Measurements from ENCODE around the gene CDK19.

CDK19 gene

GRCh38 chr6:110654096-110654820 is 161.0 kb downstream of the CDK19 start:
- peak; percentile 82 for DNase-seq

GRCh38 chr6:110653381-110653780 is 161.9 kb downstream of the CDK19 start:
- DNase-seq: no peak

- peak; percentile 42 for DNase-seq
These were observed 162.7 kb downstream of the CDK19 start for GRCh38 chr6:110652520-110652919.

- no peak for DNase-seq
These were observed 164.5 kb downstream of the CDK19 start for GRCh38 chr6:110650755-110651154.

GRCh38 chr6:110649704-110650103 is 165.6 kb downstream of the CDK19 start:
- DNase-seq: no peak

GRCh38 chr6:110646951-110647910 is 168.0 kb downstream of the CDK19 start:
- DNase-seq: no peak

GRCh38 chr6:110646419-110646698 is 168.9 kb downstream of the CDK19 start:
- no peak for DNase-seq

GRCh38 chr6:110645685-110646418 is 169.4 kb downstream of the CDK19 start:
- no peak for DNase-seq

GRCh38 chr6:110643175-110643574 is 172.1 kb downstream of the CDK19 start:
- DNase-seq: no peak

GRCh38 chr6:110642711-110643110 is 172.6 kb downstream of the CDK19 start:
- DNase-seq: no peak

GRCh38 chr6:110636781-110637180 is 178.5 kb downstream of the CDK19 start:
- no peak for DNase-seq

GRCh38 chr6:110635096-110635495 is 180.2 kb downstream of the CDK19 start:
- DNase-seq: no peak

- no peak for DNase-seq
These were observed 181.5 kb downstream of the CDK19 start for GRCh38 chr6:110633731-110634213.

GRCh38 chr6:110629153-110629552 is 186.1 kb downstream of the CDK19 start:
- DNase-seq: no peak

GRCh38 chr6:110628330-110628729 is 186.9 kb downstream of the CDK19 start:
- peak; percentile 84 for DNase-seq

- no peak for DNase-seq
These were observed 188.8 kb downstream of the CDK19 start for GRCh38 chr6:110626442-110626841.

- DNase-seq: peak; percentile 67
These were observed 189.4 kb downstream of the CDK19 start for GRCh38 chr6:110625883-110626282.

GRCh38 chr6:110622912-110623578 is 192.2 kb downstream of the CDK19 start:
- no peak for DNase-seq

- DNase-seq: no peak
These were observed 194.2 kb downstream of the CDK19 start for GRCh38 chr6:110621061-110621460.

- no peak for DNase-seq
These were observed 195.2 kb downstream of the CDK19 start for GRCh38 chr6:110620065-110620464.

GRCh38 chr6:110619275-110619908 is 195.9 kb downstream of the CDK19 start:
- no peak for DNase-seq

GRCh38 chr6:110618591-110619267 is 196.5 kb downstream of the CDK19 start:
- DNase-seq: peak; percentile 19

Measured in HCEC 1CT (cell line).